Left ventricle myocardium superior (tissue), 1 donor: Measurements from ENCODE around the gene CCDC86. TPM values are rescaled to one million over a fixed set of nuclear protein-coding genes. Genes with fewer than 3 reads are reported as not detected.

ENCODE experiments used
- ATAC-seq: fragments of 200-7000 bp; cut with Tn5 transposase; one replicate; pipeline ENCODE4 v1.9.1; 2020; ENCODE audit warnings: mild to moderate bottlenecking, moderate library complexity
- DNase-seq: peaks from one replicate; pipeline ENCODE4 v3.0.0-alpha.2; 2020
- intact Hi-C: fragments of 100-400 bp; cut with micrococcal nuclease; formaldehyde crosslinking; loops from one replicate; pipeline ENCODE4 v1.11.0; 2022
- total RNA-seq: library from RNA; stranded (reverse); fragmentation: NEBNext Ultra II Directional; extraction: Animal tissue kit (Norgen Biotek cat#: 25700); gene quantifications from one replicate; pipeline ENCODE4 v1.2.1, GENCODE V29; 2021
- donor health status: DM: no; HTN: yes; CAD: no; lungs with severe emphysema.

CCDC86 gene
- total RNA-seq, 1 donor from 2014 or later, result 9.7 TPM

- ATAC-seq, result no peak
- no peak for DNase-seq
- intact Hi-C loops, result no loop called here
Observed at GRCh38 chr11:60876168-60876485, 34.2 kb downstream of the CCDC86 start.

DNA sequence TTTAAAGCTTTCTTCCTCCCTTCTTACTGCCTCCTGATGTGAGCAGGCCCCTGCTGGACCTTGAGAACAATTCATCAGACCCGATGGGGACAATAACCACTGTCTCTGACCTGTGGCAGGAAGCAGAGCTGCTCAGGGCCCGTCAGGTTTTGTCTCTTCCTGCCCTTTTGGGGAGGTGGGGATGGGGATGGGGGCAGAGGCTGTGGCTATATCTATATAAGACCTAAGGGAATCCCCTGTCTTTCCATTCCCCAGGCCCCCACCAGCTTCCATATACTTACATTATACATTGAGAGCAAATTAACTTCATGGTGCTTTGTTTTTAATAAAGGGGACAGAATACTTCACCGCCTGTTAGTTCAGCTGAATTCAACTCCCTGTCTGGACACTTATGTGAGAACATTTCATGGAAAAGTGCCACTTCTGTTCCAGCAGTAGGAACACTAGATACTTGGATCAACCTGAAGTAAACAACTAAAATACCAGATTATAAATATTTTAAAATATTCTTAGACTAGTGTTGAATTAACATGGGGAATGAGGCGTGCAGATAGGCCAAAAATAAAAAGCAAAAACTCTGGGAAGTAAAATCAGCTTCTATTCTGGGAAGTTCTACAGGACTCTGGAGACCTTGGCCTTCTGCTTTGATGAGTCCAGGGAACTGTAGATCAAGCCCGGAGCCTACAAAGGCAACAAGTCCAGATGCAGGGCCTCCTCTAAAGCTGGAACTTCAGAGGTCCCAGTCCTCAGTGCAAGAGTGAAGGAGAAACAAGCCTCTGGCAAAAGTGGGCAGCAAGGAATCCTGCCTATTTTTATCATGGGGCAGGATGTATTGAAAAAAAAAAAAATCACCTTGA is 36.6 kb downstream of the CCDC86 start:
- DNase-seq (no peak), ATAC-seq (peak; percentile 91)
- intact Hi-C loops, result no loop called here

GRCh38 chr11:60879104-60879503 is 37.2 kb downstream of the CCDC86 start:
- DNase-seq (no peak), ATAC-seq (no peak)
- intact Hi-C loops, result no loop called here

- intact Hi-C loops, result no loop called here
- ATAC-seq (no peak), DNase-seq (no peak)
Observed at GRCh38 chr11:60879971-60880588, 38.2 kb downstream of the CCDC86 start.

GRCh38 chr11:60880643-60881282 is 38.9 kb downstream of the CCDC86 start:
- no peak for DNase-seq
- no peak for ATAC-seq
- intact Hi-C loops, result no loop called here

- peak; percentile 86 for ATAC-seq
- intact Hi-C loops, result no loop called here
- no peak for DNase-seq
Observed at GRCh38 chr11:60887556-60887955, 45.6 kb downstream of the CCDC86 start.

DNA sequence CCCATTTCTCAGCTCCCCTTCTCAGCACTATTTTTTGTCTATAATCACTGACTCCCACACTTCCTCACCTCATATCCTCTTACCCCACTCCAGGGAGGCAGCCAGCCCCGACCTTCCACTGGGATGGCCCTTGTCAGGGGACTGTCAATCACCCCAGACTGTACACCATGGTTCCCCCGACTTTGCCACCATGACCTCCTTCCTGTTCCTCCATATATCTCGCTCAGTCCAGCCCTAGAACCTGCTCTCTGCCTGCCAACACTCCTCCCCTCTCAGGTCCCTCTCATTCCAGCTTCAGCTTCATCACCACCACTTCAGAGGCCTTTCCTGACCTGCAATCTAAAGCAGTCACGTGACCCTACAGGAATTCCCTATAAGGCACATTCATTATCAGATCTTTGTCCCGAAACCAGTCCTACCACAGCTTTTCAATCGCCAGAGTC is 48.0 kb downstream of the CCDC86 start:
- ATAC-seq, result no peak
- no peak for DNase-seq
- intact Hi-C loops, result no loop called here

GRCh38 chr11:60890696-60891095 is 48.8 kb downstream of the CCDC86 start:
- intact Hi-C loops, result no loop called here
- ATAC-seq (peak; percentile 60), DNase-seq (no peak)

DNA sequence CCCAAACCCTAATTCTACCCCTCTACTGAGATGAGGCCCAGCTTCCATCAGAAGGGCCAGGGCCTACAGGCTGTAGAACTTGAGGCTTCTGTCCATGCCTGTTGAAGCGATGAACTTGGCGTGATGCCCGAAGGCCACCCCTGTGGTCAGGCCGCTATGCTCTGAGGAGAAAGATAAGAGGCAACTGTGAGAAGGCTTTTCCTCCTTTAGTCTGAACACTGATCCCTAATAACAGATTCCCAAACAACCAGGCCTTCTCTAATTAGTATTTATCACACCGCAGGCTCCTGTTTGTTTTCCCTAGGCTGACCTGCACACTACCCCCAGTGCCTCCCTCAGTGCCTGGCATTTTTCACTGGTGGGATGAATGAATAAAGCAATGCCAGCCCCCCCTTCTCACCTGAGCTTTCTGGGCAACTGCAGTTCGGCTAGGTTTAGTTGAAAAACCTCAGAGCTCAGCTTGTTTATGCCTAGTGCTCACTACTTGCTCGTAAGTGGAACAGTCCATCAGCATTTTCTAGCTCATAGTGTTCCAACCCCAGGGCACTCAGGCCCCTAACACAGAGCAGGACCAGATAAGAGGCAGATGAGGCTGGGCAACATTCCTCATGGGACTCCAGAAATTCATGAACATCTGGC is 49.3 kb downstream of the CCDC86 start:
- DNase-seq (peak; percentile 59), ATAC-seq (peak; percentile 42)
- intact Hi-C loops, result no loop called here

- DNase-seq (no peak), ATAC-seq (no peak)
- intact Hi-C loops, result no loop called here
Observed at GRCh38 chr11:60895687-60896086, 53.8 kb downstream of the CCDC86 start.

DNA sequence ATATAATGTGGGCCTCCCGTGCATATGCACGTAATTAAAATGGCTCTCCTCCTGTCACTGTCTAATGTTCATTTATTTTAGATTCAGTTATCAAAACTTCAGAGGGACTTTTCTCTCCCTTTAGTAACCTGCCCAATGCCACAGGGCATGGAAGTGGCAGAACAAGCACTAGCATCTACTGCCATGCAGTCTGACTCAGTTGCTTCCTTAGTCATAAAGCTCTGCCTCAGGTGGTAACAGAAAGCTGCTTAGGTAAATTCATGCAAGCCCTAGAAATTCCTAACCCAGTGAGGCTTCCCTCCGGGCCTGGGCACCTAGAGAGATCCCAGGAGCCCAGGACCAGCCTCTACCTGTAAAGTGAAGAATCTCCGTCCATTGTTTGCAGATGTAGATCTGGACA is 55.6 kb downstream of the CCDC86 start:
- no peak for DNase-seq
- intact Hi-C loops, result no loop called here
- ATAC-seq, result no peak

GRCh38 chr11:60899046-60899936 is 57.4 kb downstream of the CCDC86 start:
- DNase-seq, result no peak
- intact Hi-C loops, result no loop called here
- peak; percentile 71 for ATAC-seq

DNA sequence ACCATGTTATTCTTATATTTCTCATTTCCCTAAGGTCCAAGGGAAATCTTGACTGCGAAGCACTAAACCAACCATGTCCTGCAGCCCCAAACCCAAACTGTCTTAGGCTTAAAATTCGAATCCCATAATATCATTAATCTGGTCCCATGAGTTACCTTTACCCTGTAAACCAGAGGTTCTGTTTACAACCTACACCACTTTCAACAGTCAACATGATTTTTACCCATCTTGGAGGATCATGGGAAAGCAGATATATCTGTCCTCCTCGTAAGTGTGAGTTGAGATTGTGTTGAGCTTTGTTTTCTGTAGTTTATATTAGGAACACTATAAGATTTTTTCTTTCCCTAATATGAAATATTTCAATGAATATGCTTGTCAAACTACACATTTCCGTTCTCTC is 58.1 kb downstream of the CCDC86 start:
- intact Hi-C loops, result loop anchor here (5.0 kb wide), 1 partner anchor 68 kb away; no protein-coding TSS in a partner anchor
- DNase-seq, result no peak

More for the DNA sequence above, 58.1 kb downstream of the CCDC86 start:
- ATAC-seq, result no peak

Other genes with a start within 250 kb of the CCDC86 start
- not detected for gene MS4A8, start 142.5 kb upstream of the CCDC86 start, total RNA-seq
- not detected for gene MS4A18, start 117.4 kb upstream of the CCDC86 start, total RNA-seq
- not detected for gene MS4A15, start 85.2 kb upstream of the CCDC86 start, total RNA-seq
- gene MS4A10, start 56.8 kb upstream of the CCDC86 start, total RNA-seq, result not detected
- 3.1 TPM for gene PTGDR2, start 13.8 kb downstream of the CCDC86 start, total RNA-seq
- not detected for gene ZP1, start 25.4 kb downstream of the CCDC86 start, total RNA-seq
- 41.5 TPM for gene PRPF19, start 64.5 kb downstream of the CCDC86 start, total RNA-seq
- gene TMEM109, start 72.0 kb downstream of the CCDC86 start, total RNA-seq, result 97.0 TPM
- gene TMEM132A, start 82.3 kb downstream of the CCDC86 start, total RNA-seq, result 5.9 TPM
- 16.8 TPM for gene SLC15A3, start 110.1 kb downstream of the CCDC86 start, total RNA-seq
- 0.20 TPM for gene CD6, start 129.6 kb downstream of the CCDC86 start, total RNA-seq